Keratinocyte (primary cell): ENCODE data around the gene GZMH.

Experiments
- EZH2 ChIP-seq: IDR thresholded peaks from one replicate; pipeline ENCODE4 v1.6.1; 2012; ENCODE audit warnings: inconsistent platforms, mild to moderate bottlenecking, low read length, moderate library complexity
- TF ChIP-seq, protein P1 (sequence below), 3 experiments: IDR thresholded peaks in 1 of 3; conservative IDR thresholded peaks in 1 of 3; optimal IDR thresholded peaks in 1 of 3; 2 replicates in 2 of 3; 3 replicates in 1 of 3; pipeline versions ENCODE3 to v1.5.1; 2011; ENCODE audit warnings: low read length in 3 of 3, mild to moderate bottlenecking in 3 of 3, moderate library complexity in 2 of 3, control low read depth in 1 of 3, inconsistent platforms in 1 of 3; ENCODE audit not compliant: insufficient read depth in 2 of 3; ENCODE audit errors: extremely low read depth in 1 of 3

DNA sequence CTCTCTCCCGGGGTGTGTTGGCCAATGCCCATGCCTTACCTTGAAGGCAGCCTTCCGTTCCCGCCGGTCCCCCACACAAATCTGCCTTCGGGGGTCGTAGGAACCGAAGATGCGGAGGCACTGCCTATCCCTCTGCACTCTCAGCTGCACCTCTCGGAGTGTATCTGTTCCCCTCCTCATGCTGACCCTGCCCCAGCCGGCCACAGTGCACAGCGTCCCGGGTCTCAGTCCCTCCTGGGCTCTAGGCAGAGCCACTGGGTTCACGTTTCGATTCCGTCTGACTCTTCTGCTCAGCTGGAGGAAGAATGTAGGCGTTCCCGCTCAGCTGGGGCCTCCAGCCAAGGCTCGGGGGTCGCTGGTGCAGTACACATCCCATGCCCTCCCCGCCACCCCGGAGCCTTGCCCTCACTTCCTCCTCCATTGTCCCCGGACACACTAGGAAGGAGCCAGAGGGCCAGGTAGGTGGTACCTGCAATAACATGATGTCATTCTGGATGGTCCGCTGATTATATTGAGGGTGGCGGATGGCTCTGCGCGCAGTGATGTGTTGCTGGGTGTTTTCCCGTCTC is 35.2 kb downstream of the GZMH start:
- TF ChIP-seq, protein P1, sequence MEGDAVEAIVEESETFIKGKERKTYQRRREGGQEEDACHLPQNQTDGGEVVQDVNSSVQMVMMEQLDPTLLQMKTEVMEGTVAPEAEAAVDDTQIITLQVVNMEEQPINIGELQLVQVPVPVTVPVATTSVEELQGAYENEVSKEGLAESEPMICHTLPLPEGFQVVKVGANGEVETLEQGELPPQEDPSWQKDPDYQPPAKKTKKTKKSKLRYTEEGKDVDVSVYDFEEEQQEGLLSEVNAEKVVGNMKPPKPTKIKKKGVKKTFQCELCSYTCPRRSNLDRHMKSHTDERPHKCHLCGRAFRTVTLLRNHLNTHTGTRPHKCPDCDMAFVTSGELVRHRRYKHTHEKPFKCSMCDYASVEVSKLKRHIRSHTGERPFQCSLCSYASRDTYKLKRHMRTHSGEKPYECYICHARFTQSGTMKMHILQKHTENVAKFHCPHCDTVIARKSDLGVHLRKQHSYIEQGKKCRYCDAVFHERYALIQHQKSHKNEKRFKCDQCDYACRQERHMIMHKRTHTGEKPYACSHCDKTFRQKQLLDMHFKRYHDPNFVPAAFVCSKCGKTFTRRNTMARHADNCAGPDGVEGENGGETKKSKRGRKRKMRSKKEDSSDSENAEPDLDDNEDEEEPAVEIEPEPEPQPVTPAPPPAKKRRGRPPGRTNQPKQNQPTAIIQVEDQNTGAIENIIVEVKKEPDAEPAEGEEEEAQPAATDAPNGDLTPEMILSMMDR (optimal IDR thresholded peaks at IDR 0.05 in 1 of 3, IDR thresholded peaks at IDR 0.05 in 1 of 3, conservative IDR thresholded peaks at IDR 0.05 in 1 of 3; ENCODE audit: extremely low read depth in 1 of 3, insufficient read depth in 2 of 3, low read length in 3 of 3), result no peak
- no peak for TF ChIP-seq EZH2
